GM23248 (cell line): ENCODE results near the gene PAN2.

Experiments
- EZH2 ChIP-seq: fragments of 200-600 bp; sonication (generic); IDR thresholded peaks from 2 replicates; pipeline ENCODE4 v1.6.1; 2018; ENCODE audit warnings: antibody characterized with exemption, mild to moderate bottlenecking; ENCODE audit not compliant: insufficient read depth, poor library complexity, severe bottlenecking
- EZH2phosphoT487 ChIP-seq: fragments of 200-600 bp; sonication (generic); IDR thresholded peaks from 2 replicates; pipeline ENCODE4 v1.6.1; 2018; ENCODE audit warnings: antibody characterized with exemption, moderate library complexity, mild to moderate bottlenecking, low read depth; ENCODE audit not compliant: insufficient read depth

DNA sequence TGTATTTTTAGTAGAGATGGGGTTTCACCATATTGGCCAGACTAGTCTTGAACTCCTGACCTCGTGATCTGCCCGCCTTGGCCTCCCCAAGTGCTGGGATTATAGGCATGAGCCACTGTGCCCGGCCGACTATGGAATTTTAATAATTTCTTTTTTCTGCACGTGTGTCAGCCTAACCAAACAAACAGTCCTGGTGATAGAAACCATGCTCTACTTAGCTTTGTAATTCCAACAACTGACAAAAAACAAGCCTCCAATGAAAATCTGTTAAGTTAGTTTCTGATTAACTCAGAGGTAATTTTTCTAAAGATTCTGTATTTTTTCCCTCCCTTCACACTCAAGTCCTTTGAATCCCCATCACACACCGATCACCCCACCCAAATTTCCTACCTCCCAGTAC, 51.8 kb downstream of the PAN2 start:
- TF ChIP-seq EZH2 = no peak
- TF ChIP-seq EZH2phosphoT487 = no peak
